Stimulated activated CD4-positive, alpha-beta T cell treated with anti-CD3 and anti-CD28 coated beads, Interleukin-4, amount 100 ng/mL, for 48 hours (primary cell): Measurements from ENCODE around the gene PCOLCE2.

Experiments used
- DNase-seq, 2 donors: peaks; one replicate each; pipeline ENCODE4 v3.0.0-alpha.2; 2020; ENCODE audit warnings: low read depth in 2 of 2

The PCOLCE2 gene

GRCh38 chr3:142888481-142889211 is at the start of gene PCOLCE2:
Gene PCOLCE2, minus strand, starts transcription at chr3:142889083. Its CDS starts 187 bp downstream, at chr3:142888896.
- DNase-seq = peak in 1 of 2 donors; percentile 12

- no peak for DNase-seq
Observed at GRCh38 chr3:142935963-142936362, 47.1 kb upstream of the PCOLCE2 start.

GRCh38 chr3:142934887-142935269 is 46.0 kb upstream of the PCOLCE2 start:
- no peak for DNase-seq

- DNase-seq = no peak
Observed at GRCh38 chr3:142934128-142934886, 45.4 kb upstream of the PCOLCE2 start.

- DNase-seq = peak in 1 of 2 donors; percentile 27
Observed at GRCh38 chr3:142931222-142931621, 42.3 kb upstream of the PCOLCE2 start.

GRCh38 chr3:142930463-142930862 is 41.6 kb upstream of the PCOLCE2 start:
- DNase-seq = no peak

DNA sequence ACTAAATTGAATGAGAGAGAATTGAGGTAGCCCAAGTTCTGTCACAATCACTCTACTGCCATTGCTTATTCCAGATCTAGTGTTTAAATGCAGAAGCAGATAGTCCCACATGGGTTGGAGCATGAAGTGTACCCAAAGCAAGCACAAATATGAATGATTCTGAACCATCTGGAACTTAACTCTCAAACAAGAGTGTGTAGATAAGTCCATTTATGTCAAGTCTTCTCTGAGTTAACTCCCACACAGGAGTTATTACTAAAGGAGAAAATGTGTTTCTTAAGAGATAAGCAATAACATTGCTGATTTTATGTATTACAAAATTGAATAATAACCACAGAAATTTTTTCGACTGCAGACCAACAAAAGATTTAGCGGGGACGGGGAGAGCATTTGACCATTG is 41.0 kb upstream of the PCOLCE2 start:
- no peak for DNase-seq

GRCh38 chr3:142929109-142929508 is 40.2 kb upstream of the PCOLCE2 start:
- DNase-seq = peak; percentile 22 to 23

DNA sequence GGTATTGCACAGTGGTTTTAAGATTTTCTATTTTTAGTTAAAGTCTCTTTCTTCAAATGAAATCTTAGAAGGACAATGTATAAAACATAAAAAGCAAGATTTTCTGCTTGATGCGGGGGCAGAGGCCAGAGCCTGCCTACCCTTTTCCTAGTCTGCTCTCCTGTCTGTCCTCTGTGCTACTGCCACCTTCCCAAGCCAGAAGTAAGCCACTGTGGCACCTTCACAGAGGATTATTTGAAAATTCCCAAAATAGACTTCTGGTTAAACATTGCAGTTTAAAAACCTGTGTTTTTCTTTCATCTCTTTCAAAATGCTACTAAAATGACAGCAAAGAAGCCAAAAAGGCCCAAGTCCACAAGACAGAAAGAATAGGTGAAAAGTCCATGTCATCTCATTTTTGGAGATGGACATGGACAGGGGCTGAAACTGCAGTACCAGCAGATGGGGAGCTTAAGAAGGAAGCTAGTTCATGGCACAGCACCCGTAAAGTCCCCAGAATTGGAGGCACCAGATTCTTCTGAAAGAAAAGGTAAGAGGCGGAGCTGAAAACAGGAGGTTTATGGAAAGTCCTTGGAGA is 37.6 kb upstream of the PCOLCE2 start:
- DNase-seq = no peak

- DNase-seq = no peak
Observed at GRCh38 chr3:142925140-142925539, 36.3 kb upstream of the PCOLCE2 start.

DNA sequence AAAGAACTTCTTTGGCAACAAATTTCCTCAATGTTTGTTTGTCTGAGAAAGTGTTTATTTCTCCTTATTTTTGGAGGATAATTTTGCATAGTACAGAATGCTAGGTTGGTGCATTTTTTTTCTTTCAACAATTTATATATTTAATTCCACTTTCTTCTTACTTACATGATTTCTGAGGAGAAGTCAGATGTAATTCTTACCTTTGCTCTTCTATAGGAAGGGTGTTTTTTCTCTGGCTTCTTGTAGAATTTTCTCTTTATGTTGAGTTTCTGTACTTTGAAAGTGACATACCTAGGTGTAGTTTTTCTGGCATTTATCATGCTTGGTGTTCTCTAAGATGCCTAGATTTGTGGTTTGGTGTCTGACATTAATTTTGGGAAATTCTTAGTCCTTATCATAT is 34.8 kb upstream of the PCOLCE2 start:
- DNase-seq = no peak

DNA sequence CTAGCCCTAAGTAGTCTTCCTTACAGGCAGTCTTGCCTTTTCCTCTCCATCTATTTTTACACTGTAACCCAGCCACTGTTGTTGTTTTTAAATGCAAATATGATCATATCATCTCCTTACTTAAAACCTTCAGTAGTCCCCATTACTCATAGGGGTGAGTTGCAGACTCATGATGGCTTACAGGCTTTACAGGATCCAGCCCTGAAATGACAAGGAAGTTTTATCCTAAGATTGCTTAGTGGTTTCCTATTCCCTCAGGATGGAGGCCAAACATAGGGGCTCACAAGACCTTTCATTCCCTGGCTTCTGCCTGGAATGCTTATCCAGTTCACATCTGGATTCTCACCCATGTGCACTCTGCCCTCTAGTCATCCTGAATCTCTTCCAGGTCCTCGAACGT is 27.7 kb upstream of the PCOLCE2 start:
- DNase-seq = no peak

GRCh38 chr3:142915636-142916035 is 26.8 kb upstream of the PCOLCE2 start:
- DNase-seq = no peak

- no peak for DNase-seq
Observed at GRCh38 chr3:142914286-142914811, 25.5 kb upstream of the PCOLCE2 start.

DNA sequence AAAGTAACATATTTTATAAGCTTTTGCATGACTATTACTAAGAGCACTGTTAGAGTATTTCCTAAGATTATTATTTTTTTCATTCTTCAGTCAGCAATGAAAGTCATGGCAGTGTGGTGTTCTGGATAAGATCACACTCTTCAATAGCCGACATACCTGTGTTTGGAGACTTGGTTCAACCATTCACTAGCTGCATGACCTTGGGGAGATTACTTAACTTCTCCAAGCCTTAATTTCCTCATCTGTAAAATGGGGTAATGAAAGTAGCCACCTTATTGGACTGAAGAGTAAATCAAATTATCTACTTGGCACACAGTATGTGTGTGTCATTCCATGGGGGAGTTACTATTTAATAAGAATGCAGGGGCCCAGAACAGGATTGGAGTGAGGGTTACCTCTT is 24.5 kb upstream of the PCOLCE2 start:
- DNase-seq = no peak

GRCh38 chr3:142912402-142913172 is 23.7 kb upstream of the PCOLCE2 start:
- no peak for DNase-seq

DNA sequence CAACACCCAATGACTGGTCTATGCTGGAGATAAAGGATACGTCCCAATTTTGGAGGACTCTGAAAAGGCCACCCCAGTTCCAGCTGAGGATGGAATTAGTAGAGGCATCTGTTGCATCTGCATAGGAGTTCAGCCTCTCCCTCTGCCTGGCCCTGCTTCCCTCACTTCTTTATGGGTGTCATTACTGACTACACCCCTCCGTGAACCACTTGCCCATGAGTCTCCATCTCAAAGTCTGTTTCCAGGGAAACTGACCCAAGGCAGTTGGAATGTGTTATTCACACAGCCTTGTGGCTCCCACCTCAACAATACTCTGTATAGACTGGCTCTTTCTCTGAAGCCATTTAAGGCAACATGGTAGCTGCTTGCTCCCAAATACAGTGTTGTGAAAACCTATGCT is 21.4 kb upstream of the PCOLCE2 start:
- DNase-seq = no peak

- no peak for DNase-seq
Observed at GRCh38 chr3:142909282-142909681, 20.4 kb upstream of the PCOLCE2 start.

GRCh38 chr3:142907996-142908395 is 19.1 kb upstream of the PCOLCE2 start:
- no peak for DNase-seq

DNA sequence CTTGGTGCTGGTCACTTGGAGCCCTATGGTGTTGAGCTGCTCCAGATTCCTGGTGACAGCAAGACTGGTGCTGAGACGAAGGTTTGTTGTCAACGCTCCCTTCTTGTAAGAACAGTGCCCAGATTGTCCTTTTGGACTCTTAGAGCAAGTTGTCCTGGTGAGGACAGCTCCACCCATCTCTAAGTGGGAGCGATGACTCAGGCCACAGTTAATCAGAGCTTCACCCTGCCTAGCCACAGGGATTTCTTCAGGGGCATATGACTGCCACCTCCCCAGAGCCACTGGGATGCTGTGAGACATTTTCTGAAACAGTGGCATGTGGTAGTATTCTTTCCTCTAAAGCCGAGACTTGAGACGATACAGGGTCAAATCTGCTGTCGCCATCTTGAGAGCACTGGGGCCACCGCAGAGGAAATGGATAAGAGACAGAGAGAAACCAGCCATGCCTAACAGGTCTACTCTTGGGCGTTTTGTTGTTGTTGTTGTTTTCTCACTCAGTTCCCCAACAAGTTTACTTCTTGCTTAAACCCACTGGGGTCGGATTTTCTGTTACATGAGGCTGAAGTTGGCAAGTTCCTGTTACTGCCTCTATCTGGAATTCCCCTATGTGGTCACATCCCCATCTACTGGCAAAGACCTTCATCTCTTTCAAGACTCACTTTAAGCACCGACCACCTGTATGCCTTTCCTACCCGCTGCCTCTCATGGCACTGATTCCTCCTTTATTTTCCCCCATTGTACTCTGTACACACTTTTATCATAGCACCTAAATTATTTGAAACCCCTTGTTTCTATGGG is 16.0 kb upstream of the PCOLCE2 start:
- DNase-seq = no peak

GRCh38 chr3:142902356-142902755 is 13.5 kb upstream of the PCOLCE2 start:
- no peak for DNase-seq
